ENCODE data around the gene FAM3C. TPM values are rescaled to one million over a fixed set of nuclear protein-coding genes. Genes with fewer than 3 reads are reported as not detected.
"Not testable (repeated sequence)": the region's sequence is repeated elsewhere in the genome, so short reads cannot be mapped to it uniquely, and the experiment has no call there.

Gene FAM3C, protein sequence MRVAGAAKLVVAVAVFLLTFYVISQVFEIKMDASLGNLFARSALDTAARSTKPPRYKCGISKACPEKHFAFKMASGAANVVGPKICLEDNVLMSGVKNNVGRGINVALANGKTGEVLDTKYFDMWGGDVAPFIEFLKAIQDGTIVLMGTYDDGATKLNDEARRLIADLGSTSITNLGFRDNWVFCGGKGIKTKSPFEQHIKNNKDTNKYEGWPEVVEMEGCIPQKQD
- 106 TPM for polyA plus RNA-seq (ENCODE audit: insufficient read length)
- long read RNA-seq, donor 1, transcript FAM3C-201 (10 exons, 2,508 nt) = major isoform, 32 of 39 reads
- long read RNA-seq, donor 1, transcript FAM3C-204 (2 exons, 567 nt) = minor isoform, 7 of 39 reads
- long read RNA-seq, donor 1, partial matches to known transcripts = 0 of 39 reads
- long read RNA-seq, donor 1, other reads (novel, unspliced or antisense) = 0 of 39 reads
- long read RNA-seq, donor 2, transcript FAM3C-204 (2 exons, 567 nt) = minor isoform, 5 of 37 reads
- long read RNA-seq, donor 2, transcript FAM3C-201 (10 exons, 2,508 nt) = major isoform, 31 of 37 reads
- long read RNA-seq, donor 2, partial matches to known transcripts = 0 of 37 reads
- long read RNA-seq, donor 2, other reads (novel, unspliced or antisense) = 0 of 37 reads
- long read RNA-seq, donor 3, transcript FAM3C-201 (10 exons, 2,508 nt) = major isoform, 33 of 35 reads
- long read RNA-seq, donor 3, partial matches to known transcripts = 0 of 35 reads
- long read RNA-seq, donor 3, other reads (novel, unspliced or antisense) = 0 of 35 reads
- long read RNA-seq, donor 4, partial matches to known transcripts = 0 of 3 reads
- long read RNA-seq, donor 4, other reads (novel, unspliced or antisense) = 0 of 3 reads
- long read RNA-seq, donor 5, transcript FAM3C-201 (10 exons, 2,508 nt) = major isoform, 49 of 57 reads
- long read RNA-seq, donor 5, partial matches to known transcripts = 0 of 57 reads
- long read RNA-seq, donor 5, other reads (novel, unspliced or antisense) = 5 of 57 reads
- long read RNA-seq, donor 6, transcript FAM3C-201 (10 exons, 2,508 nt) = major isoform, 21 of 25 reads
- long read RNA-seq, donor 6, partial matches to known transcripts = 0 of 25 reads
- long read RNA-seq, donor 6, other reads (novel, unspliced or antisense) = 0 of 25 reads
- long read RNA-seq, donor 7, transcript FAM3C-201 (10 exons, 2,508 nt) = major isoform, 29 of 32 reads
- long read RNA-seq, donor 7, partial matches to known transcripts = 0 of 32 reads
- long read RNA-seq, donor 7, other reads (novel, unspliced or antisense) = 0 of 32 reads
- long read RNA-seq, donor 8, transcript FAM3C-201 (10 exons, 2,508 nt) = major isoform, 19 of 19 reads
- long read RNA-seq, donor 8, partial matches to known transcripts = 0 of 19 reads
- long read RNA-seq, donor 8, other reads (novel, unspliced or antisense) = 0 of 19 reads

GRCh38 chr7:121395961-121396757 lies at the start of gene FAM3C:
Gene FAM3C, minus strand, starts transcription at chr7:121396308. Its CDS starts 13,339 bp downstream, at chr7:121382969.
- peak; percentile 92 for DNase-seq

DNA sequence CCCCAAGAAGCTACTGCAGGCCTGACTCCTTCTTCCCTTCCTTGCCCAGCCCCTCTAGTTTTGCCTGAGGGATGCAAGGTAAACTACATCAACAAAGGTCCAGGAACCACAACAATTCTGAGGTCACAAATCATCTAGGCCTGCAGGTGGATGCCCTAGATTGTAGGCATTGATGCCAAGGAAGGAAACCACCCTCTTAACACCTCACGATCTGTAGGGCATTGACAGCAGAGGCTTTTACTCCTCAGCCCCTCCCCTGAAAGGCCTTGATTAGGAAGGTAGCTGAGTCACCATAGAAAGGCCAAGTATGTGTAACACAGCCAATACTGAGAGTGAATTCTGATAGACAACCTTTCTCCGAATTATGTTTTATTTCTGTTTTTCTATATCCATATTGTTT lies 46.7 kb upstream of the FAM3C start:
- DNase-seq = no peak

DNA sequence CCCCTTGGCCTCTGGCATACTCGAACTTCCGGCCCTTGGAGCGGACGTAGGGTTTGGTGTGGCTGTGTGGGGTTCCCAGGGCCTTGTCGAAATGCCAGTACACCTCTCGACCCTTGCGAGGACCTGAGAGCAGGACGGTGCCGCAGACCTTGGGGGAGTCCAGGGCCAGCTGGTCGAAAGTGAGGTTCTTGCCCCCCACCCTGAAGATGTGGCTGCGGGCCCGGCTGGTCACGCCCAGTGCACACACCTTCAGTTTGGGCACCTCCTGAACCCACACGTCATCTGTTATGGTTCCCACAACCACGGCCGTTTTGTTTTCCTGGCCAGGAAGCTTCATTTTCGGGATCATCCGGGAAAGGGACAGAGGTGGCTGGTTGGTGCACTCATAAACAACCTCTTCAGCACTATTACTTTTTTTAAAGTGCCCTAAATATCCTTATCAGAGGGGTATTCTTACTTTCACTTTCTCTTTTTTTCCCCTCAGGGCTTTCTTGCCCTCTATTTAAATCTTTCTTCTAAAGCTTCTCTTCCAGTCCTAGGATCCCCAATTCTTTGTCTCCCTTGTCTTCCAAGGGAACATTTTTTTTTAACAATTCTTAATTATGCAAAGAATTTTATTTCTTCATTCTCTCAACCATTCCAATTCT lies 44.9 kb upstream of the FAM3C start:
- DNase-seq = no peak

- DNase-seq = not testable (repeated sequence)
Observed at GRCh38 chr7:121438043-121438955, 42.2 kb upstream of the FAM3C start.

GRCh38 chr7:121437470-121437869 lies 41.4 kb upstream of the FAM3C start:
- DNase-seq = no peak

GRCh38 chr7:121436688-121437087 lies 40.6 kb upstream of the FAM3C start:
- DNase-seq = no peak

DNA sequence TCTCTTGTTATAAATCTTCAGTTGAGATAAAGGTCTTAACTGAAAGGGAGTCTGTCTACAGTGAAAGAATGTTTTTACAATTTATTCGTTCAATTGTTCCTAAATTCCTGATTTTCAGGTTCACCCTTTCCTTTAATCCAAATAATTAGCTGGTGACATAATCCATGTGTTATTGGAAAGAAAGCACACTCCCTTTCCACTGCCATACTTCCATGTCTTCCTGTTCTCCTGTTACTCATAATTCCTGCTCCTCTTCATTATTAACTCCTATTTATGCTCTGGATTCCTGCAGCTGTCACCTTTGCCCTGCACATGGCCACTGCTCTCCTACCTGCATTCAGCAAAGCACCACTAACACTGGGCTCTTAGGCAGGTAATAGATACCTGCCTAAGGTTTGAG lies 40.0 kb upstream of the FAM3C start:
- DNase-seq = no peak

DNA sequence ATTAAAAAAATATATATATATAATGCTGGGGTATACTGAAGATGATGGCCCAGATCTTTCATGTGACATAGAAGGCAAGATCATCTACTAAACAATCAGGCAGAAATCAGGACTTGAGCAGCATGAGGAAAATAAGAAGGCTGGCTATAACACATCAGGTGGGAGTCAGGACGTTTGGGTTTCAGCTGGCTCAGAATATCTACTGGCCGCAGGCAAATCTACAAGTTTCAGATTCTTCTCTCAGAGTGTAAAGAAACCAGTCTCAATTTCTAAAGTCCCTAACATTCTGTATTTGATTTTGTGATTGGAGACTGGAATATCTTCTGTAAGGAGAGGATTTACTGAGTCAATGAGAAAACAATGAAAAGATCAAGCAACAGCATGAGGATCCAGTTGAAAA lies 37.7 kb upstream of the FAM3C start:
- no peak for DNase-seq

DNA sequence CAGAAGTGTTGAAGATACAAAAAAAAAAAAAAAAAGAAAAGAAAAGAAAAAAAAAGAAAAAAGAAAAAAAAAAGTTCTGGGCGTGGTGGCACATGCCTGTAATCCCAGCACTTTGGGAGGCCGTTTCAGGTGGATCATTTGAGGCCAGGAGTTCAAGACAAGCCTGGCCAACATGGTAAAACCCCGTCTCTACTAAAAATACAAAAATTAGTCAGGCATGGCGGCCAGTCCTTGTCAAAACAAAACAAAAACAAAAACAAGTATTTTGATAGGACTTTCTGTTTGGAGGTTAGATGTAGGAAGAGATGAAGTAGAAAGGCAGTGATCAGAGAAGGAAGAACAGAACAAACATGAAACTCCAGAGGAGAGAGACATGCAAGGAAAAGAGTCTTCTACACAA lies 36.4 kb upstream of the FAM3C start:
- DNase-seq = not testable (repeated sequence)

DNA sequence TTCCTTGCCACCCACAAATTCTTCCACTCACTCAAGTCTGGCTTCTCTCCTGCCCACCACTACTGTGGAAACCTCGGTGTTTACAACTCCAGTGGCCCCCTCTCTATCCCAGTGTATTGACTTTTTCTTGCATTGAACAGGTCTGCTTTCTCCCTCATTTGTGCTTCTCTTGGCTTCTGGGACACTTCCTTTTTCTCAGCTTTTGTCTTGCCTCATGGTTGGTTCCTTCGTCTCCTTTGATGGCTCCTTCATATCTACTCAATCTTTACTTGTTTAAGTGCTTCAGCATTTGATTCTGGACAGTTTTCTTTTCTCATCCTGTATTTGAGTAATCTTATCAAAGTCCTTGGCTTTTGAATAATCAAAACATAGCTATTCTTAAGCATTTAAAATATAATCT lies 35.9 kb upstream of the FAM3C start:
- DNase-seq = no peak

GRCh38 chr7:121431389-121431995 lies 35.4 kb upstream of the FAM3C start:
- DNase-seq = no peak

- no peak for DNase-seq
Observed at GRCh38 chr7:121430558-121430957, 34.5 kb upstream of the FAM3C start.

- DNase-seq = no peak
Observed at GRCh38 chr7:121429798-121430197, 33.7 kb upstream of the FAM3C start.

DNA sequence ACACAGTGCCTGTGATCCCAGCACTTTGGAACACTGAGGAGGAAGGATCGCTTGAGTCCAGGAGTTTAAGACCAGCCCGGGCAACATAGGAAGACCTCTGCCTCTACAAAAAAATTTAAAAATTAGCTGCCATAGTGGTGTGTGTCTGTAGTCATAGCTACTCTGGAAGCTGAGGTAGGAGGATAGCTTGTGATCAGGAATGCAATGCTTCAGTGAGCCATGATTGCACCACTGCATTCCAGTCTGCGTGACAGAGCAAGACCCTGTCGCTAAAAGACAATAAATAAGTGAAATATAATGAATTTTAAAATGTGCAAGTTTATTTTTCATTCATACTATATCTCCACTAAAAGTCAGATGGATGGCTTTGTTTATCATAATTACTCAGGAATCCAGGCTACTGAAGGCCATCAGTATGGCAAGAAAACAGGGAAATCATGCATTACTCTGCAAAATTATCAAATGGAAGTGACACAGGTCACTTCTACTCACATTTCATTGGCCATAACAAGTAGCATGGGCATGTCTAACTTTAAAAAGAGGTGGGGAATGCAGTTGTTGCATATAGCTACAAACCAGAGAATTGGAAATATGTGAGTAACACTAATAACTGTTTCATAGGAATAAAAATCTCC lies 32.9 kb upstream of the FAM3C start:
- no peak for DNase-seq

- not testable (repeated sequence) for DNase-seq
Observed at GRCh38 chr7:121421743-121422142, 25.6 kb upstream of the FAM3C start.

DNA sequence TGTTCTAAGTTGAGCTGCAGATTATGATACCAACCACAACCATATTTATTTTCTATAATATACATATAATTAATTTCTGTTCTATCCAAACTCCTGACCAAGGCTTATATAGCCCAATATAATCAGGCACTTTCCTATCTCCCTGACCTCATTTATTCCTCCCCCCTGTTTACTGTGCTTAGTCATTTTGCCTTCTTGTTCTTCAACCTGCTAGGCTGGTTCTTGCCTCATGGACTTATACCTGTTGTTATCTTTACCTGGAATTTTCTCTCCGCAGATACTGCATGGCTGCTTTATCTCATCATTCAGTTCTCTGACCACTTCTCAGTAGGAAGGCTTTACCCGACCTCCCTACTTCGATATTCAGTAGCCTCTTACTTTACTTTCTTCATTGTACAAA lies 24.9 kb upstream of the FAM3C start:
- DNase-seq = no peak

- DNase-seq = no peak
Observed at GRCh38 chr7:121419201-121420148, 23.4 kb upstream of the FAM3C start.

Measured in left kidney (tissue), 8 donors.